Pancreas (tissue), 10 donors: Measurements from ENCODE around the gene NEB. TPM values are rescaled to one million over a fixed set of nuclear protein-coding genes. Genes with fewer than 3 reads are reported as not detected.

ENCODE experiments used
- ATAC-seq, 4 donors: fragments of 200-7000 bp; cut with Tn5 transposase; one replicate each; pipeline versions ENCODE4 v1.8.0 to v1.9.1; 2020; ENCODE audit warnings: mild to moderate bottlenecking in 4 of 4, moderate library complexity in 4 of 4
- DNase-seq, 6 donors: peaks; one replicate each; pipeline ENCODE4 v3.0.0-alpha.2; 2020
- FAIRE-seq: peaks from 2 replicates; lab custom pipeline; 2012; peaks lifted over from hg19 to GRCh38; lab: Jason Lieb, UNC
- H3K27ac ChIP-seq, 4 donors: fragments of 200-600 bp; sonication (generic); 1 replicate in 3 of 4; 2 replicates in 1 of 4; pipeline versions ENCODE4 v1.5.0 to v1.8.0; 2020
- H3K27me3 ChIP-seq, 4 donors: fragments of 200-600 bp; one replicate each; pipeline ENCODE4 v1.8.0; 2021
- H3K36me3 ChIP-seq, 3 donors: fragments of 200-600 bp; sonication (generic) in 1 of 3; one replicate each; pipeline versions ENCODE4 v1.5.0 to v1.8.0; 2020 to 2021
- H3K4me1 ChIP-seq, 3 donors: fragments of 200-600 bp; one replicate each; pipeline ENCODE4 v1.8.0; 2021
- H3K4me3 ChIP-seq, 4 donors: fragments of 200-600 bp; sonication (generic) in 2 of 4; one replicate each; pipeline versions ENCODE4 v1.5.0 to v1.8.0; 2020 to 2021
- H3K9me3 ChIP-seq, 4 donors: fragments of 200-600 bp; one replicate each; pipeline ENCODE4 v1.8.0; 2021
- WGBS, 2 donors: extraction: QIAGEN DNeasy Blood & Tissue Kit; methylation state at CpG; one replicate each; pipeline ENCODE4 v1.1.7; 2013; 5-methylcytosine and 5-hydroxymethylcytosine counted together
- intact Hi-C, 3 donors: fragments of 100-400 bp; cut with DNase I; formaldehyde crosslinking; loops; one replicate each; pipeline versions ENCODE4 v1.11.1 to v1.14.2; 2022
- polyA plus RNA-seq, 2 donors: library from polyadenylated mRNA; stranded (reverse); fragments of 200-250 nt; gene quantifications; one replicate each; pipeline ENCODE4 v1.2.3, GENCODE V29; 2013
- total RNA-seq, 6 donors: library from RNA; stranded (reverse); fragmentation: NEBNext Ultra II Directional in 4 of 6; extraction: Animal tissue kit (Norgen Biotek cat#: 25700) in 4 of 6; gene quantifications; one replicate each; pipeline versions ENCODE4 v1.2.1 to v1.2.4, GENCODE V29; 2021 to 2023
- TF ChIP-seq, protein P1 (sequence below), 4 donors: fragments of 200-600 bp; sonication (generic) in 3 of 4; IDR thresholded peaks; one replicate each; pipeline versions ENCODE4 v1.5.0 to v1.8.0; 2021; ENCODE audit warnings: antibody characterized with exemption in 4 of 4
- donor health status: healthy with polysubstance abuse.
- donor health status: DM: no; HTN: no; CAD: no; lungs with moderate emphysema.
- donor health status: DM: no; HTN: no; CAD: no.
- donor health status: control.
- donor health status: control.
- donor health status: Bipolar disorder and iron deficiency.
- donor health status: DM: yes; HTN: yes; CAD: no.
- donor health status: DM: no; HTN: no; CAD: no.
- donor health status: DM: no; HTN: no; CAD: no.
- donor health status: DM: yes; HTN: yes; CAD: no.

Gene NEB
- total and polyA plus RNA-seq, 8 donors = 0.58 to 2.5 (median 0.80) TPM

DNA sequence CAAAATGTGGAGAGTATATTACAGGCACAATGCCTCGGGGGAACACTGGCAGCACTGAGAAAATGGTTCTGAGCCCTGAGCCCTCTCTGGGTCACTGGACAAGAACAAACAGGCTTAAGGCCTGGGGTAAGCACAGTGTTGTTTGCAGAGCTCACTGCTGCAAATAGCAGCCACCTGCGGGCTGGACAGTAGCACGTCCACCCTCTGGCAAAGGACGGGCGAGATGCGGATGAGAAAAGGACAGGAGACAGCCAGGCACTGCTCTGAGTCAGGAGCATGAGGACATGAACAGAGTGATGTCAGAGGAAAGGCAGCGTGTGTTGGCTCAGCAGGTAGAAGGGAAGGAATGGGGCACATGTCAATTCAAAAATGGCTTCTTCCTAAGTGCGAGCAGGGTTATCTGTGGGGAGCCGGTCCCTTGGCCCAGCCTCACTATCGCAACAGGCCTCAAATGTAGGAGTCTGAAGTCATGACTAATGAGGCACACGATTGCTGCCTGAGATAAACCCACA, 25.9 kb upstream of the NEB start:
- FAIRE-seq (no peak), ATAC-seq (no peak), DNase-seq (no peak)
- TF ChIP-seq, protein P1, sequence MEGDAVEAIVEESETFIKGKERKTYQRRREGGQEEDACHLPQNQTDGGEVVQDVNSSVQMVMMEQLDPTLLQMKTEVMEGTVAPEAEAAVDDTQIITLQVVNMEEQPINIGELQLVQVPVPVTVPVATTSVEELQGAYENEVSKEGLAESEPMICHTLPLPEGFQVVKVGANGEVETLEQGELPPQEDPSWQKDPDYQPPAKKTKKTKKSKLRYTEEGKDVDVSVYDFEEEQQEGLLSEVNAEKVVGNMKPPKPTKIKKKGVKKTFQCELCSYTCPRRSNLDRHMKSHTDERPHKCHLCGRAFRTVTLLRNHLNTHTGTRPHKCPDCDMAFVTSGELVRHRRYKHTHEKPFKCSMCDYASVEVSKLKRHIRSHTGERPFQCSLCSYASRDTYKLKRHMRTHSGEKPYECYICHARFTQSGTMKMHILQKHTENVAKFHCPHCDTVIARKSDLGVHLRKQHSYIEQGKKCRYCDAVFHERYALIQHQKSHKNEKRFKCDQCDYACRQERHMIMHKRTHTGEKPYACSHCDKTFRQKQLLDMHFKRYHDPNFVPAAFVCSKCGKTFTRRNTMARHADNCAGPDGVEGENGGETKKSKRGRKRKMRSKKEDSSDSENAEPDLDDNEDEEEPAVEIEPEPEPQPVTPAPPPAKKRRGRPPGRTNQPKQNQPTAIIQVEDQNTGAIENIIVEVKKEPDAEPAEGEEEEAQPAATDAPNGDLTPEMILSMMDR (IDR thresholded peaks at IDR 0.05) = no peak
- H3K9me3 ChIP-seq = no peaks in the 10 kb centered on the region
- no peaks in the 10 kb centered on the region for H3K36me3 ChIP-seq
- no peaks in the 10 kb centered on the region for H3K4me1 ChIP-seq
- intact Hi-C loops = no loop called here
- H3K27me3 ChIP-seq = no peaks in the 10 kb centered on the region
- no peak overlapping the region for H3K4me3 ChIP-seq
- no peak overlapping the region for H3K27ac ChIP-seq
- 89 to 92% methylated on average over 11 of the region's 11 CpGs for WGBS, 2 donors

DNA sequence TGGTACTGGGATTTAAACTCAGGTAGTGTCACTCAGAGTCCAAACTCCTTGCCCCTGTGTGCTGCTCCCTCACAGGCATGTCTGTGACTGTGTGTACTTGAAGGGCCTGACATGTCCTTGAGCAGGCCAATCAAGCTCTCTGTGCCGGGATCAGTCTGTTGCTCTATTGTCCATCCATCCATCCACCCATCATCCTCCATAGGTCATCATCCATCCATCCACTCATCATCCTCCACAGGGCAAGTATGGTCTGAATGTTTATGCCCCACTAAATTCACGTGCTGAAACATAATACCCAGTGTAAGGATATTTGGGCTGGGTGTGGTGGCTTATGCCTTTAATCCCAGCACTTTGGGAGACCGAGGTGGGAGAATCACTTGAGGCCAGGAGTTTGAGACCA, 24.5 kb upstream of the NEB start:
- DNase-seq = no peak
- H3K36me3 ChIP-seq = no peaks in the 10 kb centered on the region
- no peaks in the 10 kb centered on the region for H3K9me3 ChIP-seq
- TF ChIP-seq, protein P1 (IDR thresholded peaks at IDR 0.05) = no peak
- no peak for FAIRE-seq
- H3K27me3 ChIP-seq = no peaks in the 10 kb centered on the region
- no peak overlapping the region for H3K27ac ChIP-seq
- no peak for ATAC-seq
- WGBS, 2 donors = 80 to 81% methylated on average over 3 of the region's 3 CpGs
- H3K4me1 ChIP-seq = no peaks in the 10 kb centered on the region
- no peak overlapping the region for H3K4me3 ChIP-seq
- intact Hi-C loops = no loop called here

DNA sequence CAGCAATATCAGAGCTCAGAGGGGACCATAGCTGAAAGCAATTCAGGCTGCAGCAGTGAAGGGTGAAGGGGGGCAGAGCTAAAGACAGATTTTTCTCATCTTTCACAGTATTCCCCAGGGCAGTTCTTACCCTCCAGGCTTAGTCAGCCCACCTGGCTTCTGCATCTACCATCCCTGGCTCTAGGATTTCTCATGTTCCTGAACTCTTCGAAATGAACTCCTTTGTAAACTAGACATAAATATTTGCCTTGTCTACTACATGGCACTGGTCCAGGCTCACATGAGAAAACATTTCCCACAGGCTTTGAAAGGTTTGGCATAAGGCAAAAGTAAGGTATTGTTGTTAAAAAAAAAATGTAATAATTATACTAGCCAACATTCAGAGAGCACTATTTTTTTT, 23.6 kb upstream of the NEB start:
- DNase-seq = peak in 1 of 6 donors; percentile 14
- Histone ChIP-seq H3K4me3 (no peak overlapping the region), H3K4me1 (no peaks in the 10 kb centered on the region), H3K36me3 (no peaks in the 10 kb centered on the region), H3K27ac (no peak overlapping the region), H3K9me3 (no peaks in the 10 kb centered on the region), H3K27me3 (no peaks in the 10 kb centered on the region)
- 0 to 4% methylated on average over 1 of the region's 1 CpG for WGBS, 2 donors
- FAIRE-seq = no peak
- TF ChIP-seq, protein P1 (IDR thresholded peaks at IDR 0.05) = no peak
- ATAC-seq = peak in 3 of 4 donors; percentile 34 to 77 (median 77)
- intact Hi-C loops = no loop called here

DNA sequence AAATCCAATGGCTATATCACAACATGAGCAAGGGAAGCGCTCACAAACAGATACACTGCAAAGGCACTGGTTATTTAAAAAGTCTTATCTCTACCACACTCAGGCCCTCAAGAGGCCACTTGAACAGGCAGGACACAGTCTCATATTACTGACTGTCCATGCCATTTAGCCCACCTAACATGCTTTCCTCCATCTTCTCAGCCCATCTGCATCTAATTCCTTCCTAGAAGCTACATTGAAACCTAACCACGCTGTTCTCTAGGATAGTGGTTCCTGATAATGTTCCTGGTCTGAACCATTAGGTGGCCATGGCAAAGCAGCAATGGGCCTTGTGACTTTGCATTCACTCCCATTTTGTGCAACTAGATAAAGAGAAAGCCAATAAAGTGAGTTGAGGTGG, 22.5 kb upstream of the NEB start:
- no peaks in the 10 kb centered on the region for H3K4me1 ChIP-seq
- TF ChIP-seq, protein P1 (IDR thresholded peaks at IDR 0.05) = no peak
- intact Hi-C loops = no loop called here
- no peaks in the 10 kb centered on the region for H3K9me3 ChIP-seq
- no peaks in the 10 kb centered on the region for H3K36me3 ChIP-seq
- FAIRE-seq = no peak
- H3K27ac ChIP-seq = no peak overlapping the region
- H3K4me3 ChIP-seq = no peak overlapping the region
- ATAC-seq = no peak
- 95 to 99% methylated on average over 2 of the region's 2 CpGs for WGBS, 2 donors
- H3K27me3 ChIP-seq = no peaks in the 10 kb centered on the region
- no peak for DNase-seq

DNA sequence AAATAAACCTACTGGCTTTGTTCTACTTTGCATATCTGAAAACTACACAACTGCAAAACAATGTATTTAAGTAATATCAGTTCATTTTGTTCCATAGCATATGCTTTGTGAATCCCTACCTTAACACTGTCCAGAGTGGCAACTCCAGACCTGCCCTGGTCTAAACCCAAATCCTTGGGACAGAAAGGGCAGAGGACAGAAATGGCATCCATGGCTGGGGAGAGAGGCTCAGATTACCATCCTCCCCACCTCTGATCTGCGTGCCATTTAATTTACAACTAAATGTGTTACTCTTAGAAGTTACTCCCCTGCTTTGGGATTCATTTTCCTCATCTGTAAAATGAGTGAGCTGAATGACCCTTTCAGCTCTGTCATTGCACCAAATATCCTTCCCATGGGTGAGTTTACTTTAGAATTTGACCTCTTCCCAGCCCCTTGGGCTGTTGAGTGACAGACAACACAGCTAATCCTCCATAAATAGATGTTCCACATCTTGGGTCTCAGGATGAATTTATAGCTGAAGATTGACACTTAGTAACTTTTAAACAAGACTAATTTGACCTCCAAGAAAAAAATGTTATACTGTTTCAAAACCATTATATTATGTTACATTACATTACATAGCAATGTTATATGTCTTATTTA, 20.1 kb upstream of the NEB start:
- Histone ChIP-seq H3K4me3 (no peak overlapping the region), H3K27me3 (no peaks in the 10 kb centered on the region), H3K27ac (no peak overlapping the region), H3K4me1 (no peaks in the 10 kb centered on the region), H3K9me3 (no peaks in the 10 kb centered on the region), H3K36me3 (no peaks in the 10 kb centered on the region)
- 94 to 97% methylated on average over 1 of the region's 1 CpG for WGBS, 2 donors
- DNase-seq = no peak
- TF ChIP-seq, protein P1 (IDR thresholded peaks at IDR 0.05) = no peak
- ATAC-seq = no peak
- intact Hi-C loops = no loop called here
- FAIRE-seq = no peak
